ENCODE results near the gene MPPED2.

The MPPED2 gene

DNA sequence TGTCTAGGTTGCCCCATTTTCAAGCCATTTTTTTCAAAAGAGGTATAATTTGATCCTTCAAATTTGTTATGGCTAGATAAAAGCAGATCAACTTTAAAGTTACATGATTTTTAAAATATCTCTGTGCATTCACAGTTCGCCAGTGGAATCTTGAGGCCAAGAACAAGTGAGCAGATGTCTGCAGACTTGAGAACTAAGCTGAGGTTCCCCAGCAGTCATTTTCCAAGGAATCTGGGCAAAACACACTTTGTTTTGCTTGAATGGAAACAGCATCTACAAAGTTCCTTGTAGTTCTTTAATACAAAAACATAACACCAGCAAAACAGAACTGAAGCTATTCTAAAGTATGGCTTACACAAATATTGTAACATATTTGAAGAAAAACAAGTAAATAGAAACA, 7.7 kb downstream of the MPPED2 start:
- Histone ChIP-seq H3K36me3 (ENCODE audit: insufficient read depth, insufficient read length, low read length) (no peaks in the 10 kb centered on the region), H3K9ac (ENCODE audit: insufficient read length, low read depth) (no peak overlapping the region), H3K4me3 (ENCODE audit: insufficient read length, low read depth) (no peak overlapping the region), H3K9me3 (ENCODE audit: insufficient read depth, low read length) (no peaks in the 10 kb centered on the region), H3K4me1 (ENCODE audit: insufficient read depth, insufficient read length) (no peaks in the 10 kb centered on the region), H3K27me3 (ENCODE audit: insufficient read depth, insufficient read length) (peaks cover 30% of the 10 kb centered on the region)
- no peak for TF ChIP-seq SUZ12 (IDR thresholded peaks at IDR 0.05; ENCODE audit: extremely low read depth, insufficient read depth, insufficient read length)
- no peak for TF ChIP-seq YY1 (IDR thresholded peaks at IDR 0.05; ENCODE audit: insufficient read depth, insufficient read length)
- no peak for TF ChIP-seq ZNF274 (IDR thresholded peaks at IDR 0.05; ENCODE audit: low read depth, low read length)
- DNase-seq (ENCODE audit: low read depth, low spot score), result no peak

DNA sequence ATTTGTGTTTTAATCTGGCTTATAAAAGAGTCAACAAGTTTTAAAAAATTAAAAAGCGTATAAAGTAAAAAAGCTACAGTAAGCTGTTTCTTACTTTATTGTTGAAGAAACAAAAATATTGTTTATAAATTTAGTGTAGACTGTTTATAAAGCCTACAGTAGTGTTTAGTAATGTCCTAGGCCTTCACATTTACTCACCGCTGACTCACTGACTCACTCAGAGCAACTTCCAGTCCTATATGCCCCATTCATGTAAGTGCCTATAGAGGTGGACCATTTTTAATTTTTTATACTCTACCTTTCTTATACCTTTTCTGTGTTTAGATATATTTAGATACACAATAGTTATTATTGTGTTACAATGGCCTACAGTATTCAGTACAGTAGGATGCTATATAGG, 12.2 kb downstream of the MPPED2 start:
- H3K36me3 ChIP-seq (ENCODE audit: insufficient read depth, insufficient read length, low read length), result no peaks in the 10 kb centered on the region
- no peak overlapping the region for H3K9ac ChIP-seq (ENCODE audit: insufficient read length, low read depth)
- no peak overlapping the region for H3K4me3 ChIP-seq (ENCODE audit: insufficient read length, low read depth)
- no peaks in the 10 kb centered on the region for H3K27me3 ChIP-seq (ENCODE audit: insufficient read depth, insufficient read length)
- no peak for DNase-seq (ENCODE audit: low read depth, low spot score)
- no peaks in the 10 kb centered on the region for H3K4me1 ChIP-seq (ENCODE audit: insufficient read depth, insufficient read length)
- no peaks in the 10 kb centered on the region for H3K9me3 ChIP-seq (ENCODE audit: insufficient read depth, low read length)
- TF ChIP-seq SUZ12 (IDR thresholded peaks at IDR 0.05; ENCODE audit: extremely low read depth, insufficient read depth, insufficient read length), result no peak
- no peak for TF ChIP-seq YY1 (IDR thresholded peaks at IDR 0.05; ENCODE audit: insufficient read depth, insufficient read length)
- no peak for TF ChIP-seq ZNF274 (IDR thresholded peaks at IDR 0.05; ENCODE audit: low read depth, low read length)

DNA sequence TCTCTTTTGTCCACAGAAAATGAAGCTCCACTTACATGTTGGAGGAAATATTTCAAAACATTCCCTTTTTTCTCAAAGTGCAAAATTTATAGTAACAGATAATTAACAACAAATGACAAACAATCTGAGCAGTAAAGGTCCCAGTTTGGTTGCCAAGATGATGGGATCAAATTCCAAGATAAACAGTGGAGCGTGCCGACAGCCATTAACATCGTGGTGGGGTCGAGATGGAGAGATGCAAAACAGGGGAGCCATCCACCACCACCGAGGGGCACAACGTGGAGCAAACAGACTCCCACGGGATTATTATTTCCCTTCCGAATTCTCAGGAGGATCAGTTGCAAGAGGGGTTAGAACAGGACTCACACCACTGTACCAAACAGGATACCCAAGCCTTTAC, 17.2 kb downstream of the MPPED2 start:
- Histone ChIP-seq H3K4me3 (ENCODE audit: insufficient read length, low read depth) (no peak overlapping the region), H3K4me1 (ENCODE audit: insufficient read depth, insufficient read length) (no peaks in the 10 kb centered on the region), H3K36me3 (ENCODE audit: insufficient read depth, insufficient read length, low read length) (no peaks in the 10 kb centered on the region), H3K27me3 (ENCODE audit: insufficient read depth, insufficient read length) (no peaks in the 10 kb centered on the region), H3K9ac (ENCODE audit: insufficient read length, low read depth) (no peak overlapping the region), H3K9me3 (ENCODE audit: insufficient read depth, low read length) (no peaks in the 10 kb centered on the region)
- no peak for TF ChIP-seq SUZ12 (IDR thresholded peaks at IDR 0.05; ENCODE audit: extremely low read depth, insufficient read depth, insufficient read length)
- TF ChIP-seq ZNF274 (IDR thresholded peaks at IDR 0.05; ENCODE audit: low read depth, low read length), result no peak
- no peak for TF ChIP-seq YY1 (IDR thresholded peaks at IDR 0.05; ENCODE audit: insufficient read depth, insufficient read length)
- no peak for DNase-seq (ENCODE audit: low read depth, low spot score)

DNA sequence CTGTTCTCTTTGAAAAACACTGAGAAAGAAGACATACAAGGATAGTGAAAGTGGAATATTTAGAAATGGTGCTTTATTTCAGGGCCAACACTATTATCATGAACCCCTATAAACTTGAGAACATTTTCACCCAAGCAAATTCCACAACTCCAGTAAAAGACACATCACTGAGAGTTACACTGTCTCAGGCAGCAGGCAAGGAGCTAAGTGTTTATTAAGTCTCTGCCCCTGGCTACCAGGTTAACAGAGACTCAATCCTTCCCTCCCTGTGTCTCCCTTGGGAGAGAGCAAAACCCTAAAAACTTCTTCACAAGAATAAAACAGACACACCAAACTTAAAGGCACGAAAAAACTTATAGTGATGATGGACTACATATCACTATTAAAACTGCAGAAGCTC, 18.5 kb downstream of the MPPED2 start:
- DNase-seq (ENCODE audit: low read depth, low spot score), result no peak
- TF ChIP-seq YY1 (IDR thresholded peaks at IDR 0.05; ENCODE audit: insufficient read depth, insufficient read length) (no peak), SUZ12 (IDR thresholded peaks at IDR 0.05; ENCODE audit: extremely low read depth, insufficient read depth, insufficient read length) (no peak), ZNF274 (IDR thresholded peaks at IDR 0.05; ENCODE audit: low read depth, low read length) (no peak)
- Histone ChIP-seq H3K9ac (ENCODE audit: insufficient read length, low read depth) (no peak overlapping the region), H3K9me3 (ENCODE audit: insufficient read depth, low read length) (no peaks in the 10 kb centered on the region), H3K36me3 (ENCODE audit: insufficient read depth, insufficient read length, low read length) (no peaks in the 10 kb centered on the region), H3K4me1 (ENCODE audit: insufficient read depth, insufficient read length) (no peaks in the 10 kb centered on the region), H3K4me3 (ENCODE audit: insufficient read length, low read depth) (no peak overlapping the region), H3K27me3 (ENCODE audit: insufficient read depth, insufficient read length) (peaks cover 3% of the 10 kb centered on the region)

DNA sequence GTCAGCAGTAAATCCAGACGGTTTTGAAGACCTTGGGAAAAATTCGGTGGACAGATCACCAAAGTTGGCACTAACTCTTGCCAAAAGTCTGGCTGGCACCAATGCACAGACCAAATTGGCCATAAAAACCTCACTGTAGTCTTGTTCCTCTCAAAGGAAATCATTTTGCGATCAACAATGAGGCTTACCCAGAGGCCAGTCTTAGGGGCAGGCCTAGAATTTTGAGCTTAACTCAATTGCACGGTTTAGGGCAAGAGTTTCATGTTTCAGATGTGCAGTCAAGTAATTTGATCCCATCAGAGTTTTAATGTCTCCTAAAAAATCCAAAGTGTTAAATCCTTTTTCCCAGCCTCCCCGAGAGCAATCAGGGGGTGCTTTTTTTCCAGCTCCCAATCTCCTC, 19.0 kb downstream of the MPPED2 start:
- no peaks in the 10 kb centered on the region for H3K9me3 ChIP-seq (ENCODE audit: insufficient read depth, low read length)
- H3K27me3 ChIP-seq (ENCODE audit: insufficient read depth, insufficient read length), result peaks cover 8% of the 10 kb centered on the region
- DNase-seq (ENCODE audit: low read depth, low spot score), result no peak
- H3K4me1 ChIP-seq (ENCODE audit: insufficient read depth, insufficient read length), result no peaks in the 10 kb centered on the region
- no peak overlapping the region for H3K9ac ChIP-seq (ENCODE audit: insufficient read length, low read depth)
- no peak overlapping the region for H3K4me3 ChIP-seq (ENCODE audit: insufficient read length, low read depth)
- no peak for TF ChIP-seq YY1 (IDR thresholded peaks at IDR 0.05; ENCODE audit: insufficient read depth, insufficient read length)
- TF ChIP-seq ZNF274 (IDR thresholded peaks at IDR 0.05; ENCODE audit: low read depth, low read length), result no peak
- no peak for TF ChIP-seq SUZ12 (IDR thresholded peaks at IDR 0.05; ENCODE audit: extremely low read depth, insufficient read depth, insufficient read length)
- H3K36me3 ChIP-seq (ENCODE audit: insufficient read depth, insufficient read length, low read length), result no peaks in the 10 kb centered on the region

DNA sequence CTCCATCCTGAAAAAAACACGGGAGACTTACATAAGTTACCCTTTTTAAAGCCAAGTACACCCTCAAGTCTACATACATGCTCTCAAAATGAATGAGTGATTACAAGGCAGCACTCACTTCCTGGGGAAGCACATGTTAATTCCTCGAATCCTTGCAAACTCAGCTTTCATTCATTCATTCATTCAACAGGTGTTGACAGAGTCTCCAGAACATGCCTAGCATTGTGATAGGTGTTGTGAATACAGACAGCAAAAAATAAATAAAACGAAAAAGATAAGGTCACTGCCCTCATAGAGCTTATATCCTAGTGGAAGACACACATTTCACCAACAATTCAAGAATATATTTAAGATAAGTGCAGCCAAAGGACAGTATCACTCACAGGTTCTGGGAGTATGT, 19.7 kb downstream of the MPPED2 start:
- DNase-seq (ENCODE audit: low read depth, low spot score), result no peak
- Histone ChIP-seq H3K36me3 (ENCODE audit: insufficient read depth, insufficient read length, low read length) (no peaks in the 10 kb centered on the region), H3K4me3 (ENCODE audit: insufficient read length, low read depth) (no peak overlapping the region), H3K9ac (ENCODE audit: insufficient read length, low read depth) (no peak overlapping the region), H3K4me1 (ENCODE audit: insufficient read depth, insufficient read length) (no peaks in the 10 kb centered on the region), H3K9me3 (ENCODE audit: insufficient read depth, low read length) (no peaks in the 10 kb centered on the region), H3K27me3 (ENCODE audit: insufficient read depth, insufficient read length) (peaks cover 14% of the 10 kb centered on the region)
- TF ChIP-seq ZNF274 (IDR thresholded peaks at IDR 0.05; ENCODE audit: low read depth, low read length) (no peak), SUZ12 (IDR thresholded peaks at IDR 0.05; ENCODE audit: extremely low read depth, insufficient read depth, insufficient read length) (no peak), YY1 (IDR thresholded peaks at IDR 0.05; ENCODE audit: insufficient read depth, insufficient read length) (no peak)

DNA sequence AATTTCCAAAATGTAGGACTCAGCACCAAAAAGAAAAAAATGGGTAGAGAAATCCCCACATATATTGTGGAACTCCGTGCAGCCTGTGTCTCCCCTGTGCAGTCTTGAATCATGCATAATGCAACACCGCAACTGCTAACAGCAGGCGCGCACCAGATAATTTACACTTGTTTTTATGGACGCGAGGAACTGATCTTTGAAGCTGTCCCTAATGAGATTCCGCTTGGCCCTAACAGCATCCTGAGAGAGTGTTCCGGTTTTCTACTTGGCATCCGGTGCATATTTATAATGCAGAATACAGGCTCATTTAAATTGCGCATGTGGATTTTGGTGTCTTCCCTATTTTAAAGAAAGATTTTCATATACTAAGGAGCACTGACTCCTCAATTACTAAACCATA, 21.1 kb downstream of the MPPED2 start:
- TF ChIP-seq ZNF274 (IDR thresholded peaks at IDR 0.05; ENCODE audit: low read depth, low read length) (no peak), YY1 (IDR thresholded peaks at IDR 0.05; ENCODE audit: insufficient read depth, insufficient read length) (no peak), SUZ12 (IDR thresholded peaks at IDR 0.05; ENCODE audit: extremely low read depth, insufficient read depth, insufficient read length) (no peak)
- no peaks in the 10 kb centered on the region for H3K9me3 ChIP-seq (ENCODE audit: insufficient read depth, low read length)
- no peaks in the 10 kb centered on the region for H3K4me1 ChIP-seq (ENCODE audit: insufficient read depth, insufficient read length)
- H3K27me3 ChIP-seq (ENCODE audit: insufficient read depth, insufficient read length), result peaks cover 17% of the 10 kb centered on the region
- H3K4me3 ChIP-seq (ENCODE audit: insufficient read length, low read depth), result no peak overlapping the region
- H3K9ac ChIP-seq (ENCODE audit: insufficient read length, low read depth), result no peak overlapping the region
- no peaks in the 10 kb centered on the region for H3K36me3 ChIP-seq (ENCODE audit: insufficient read depth, insufficient read length, low read length)
- no peak for DNase-seq (ENCODE audit: low read depth, low spot score)
